ENCODE data around the gene RAB4B. TPM values are rescaled to one million over a fixed set of nuclear protein-coding genes. Genes with fewer than 3 reads are reported as not detected.

The RAB4B gene
- total and polyA plus RNA-seq, 2 of the 13 experiments (the other 11 are each of a cell fraction or from before 2014, with no cell fraction given): 3.3 to 5.4 TPM

GRCh38 chr19:40750058-40750873 is 27.8 kb upstream of the RAB4B start, which contains the start of gene ACTMAP (continued):
- TF ChIP-seq NR2C2 (CRISPR knock-in tag; IDR thresholded peaks at IDR 0.05; ENCODE audit: borderline replicate concordance) (peak; percentile 92), ZNF556 (CRISPR knock-in tag; IDR thresholded peaks at IDR 0.05; ENCODE audit: borderline replicate concordance) (0 out of 2 replicates have a peak, but pooled peaks have one; percentile 70), RFX5 (IDR thresholded peaks at IDR 0.05; ENCODE audit: low read depth, low read length) (peak; percentile 98), KMT2B (CRISPR knock-in tag; IDR thresholded peaks at IDR 0.05) (peak; percentile 45; the same call in 1 of the 2 replicates), FOXK1 (CRISPR knock-in tag; IDR thresholded peaks at IDR 0.05; ENCODE audit: borderline replicate concordance, low read depth) (peak; percentile 64; the same call in 1 of the 2 replicates), PITX1 (CRISPR knock-in tag; IDR thresholded peaks at IDR 0.05) (0 out of 2 replicates have a peak, but pooled peaks have one; percentile 25), LCORL (IDR thresholded peaks at IDR 0.05) (peak; percentile 86), LCORL (CRISPR knock-in tag; IDR thresholded peaks at IDR 0.05) (peak; percentile 10; the same call in 1 of the 2 replicates), SOX13 (IDR thresholded peaks at IDR 0.05) (no peak), SOX13 (CRISPR knock-in tag; conservative IDR thresholded peaks at IDR 0.05 in 1 of 2, IDR thresholded peaks at IDR 0.05 in 1 of 2) (0 out of 4 replicates have a peak, but pooled peaks of 1 of the 2 experiments have one; percentile 27), SP5 (CRISPR knock-in tag; IDR thresholded peaks at IDR 0.05; ENCODE audit: borderline replicate concordance, low read depth) (peak; percentile 95), SATB2 (CRISPR knock-in tag; IDR thresholded peaks at IDR 0.05) (0 out of 2 replicates have a peak, but pooled peaks have one; percentile 12), ZNF224 (CRISPR knock-in tag; IDR thresholded peaks at IDR 0.05) (no peak), NFYC (CRISPR knock-in tag; IDR thresholded peaks at IDR 0.05) (peak; percentile 90), PPARG (CRISPR knock-in tag; conservative IDR thresholded peaks at IDR 0.05) (no peak), CHD2 (IDR thresholded peaks at IDR 0.05; ENCODE audit: low read depth, low read length) (peak; percentile 74), ZNF230 (CRISPR knock-in tag; IDR thresholded peaks at IDR 0.05) (no peak), MED8 (CRISPR knock-in tag; IDR thresholded peaks at IDR 0.05; ENCODE audit: insufficient replicate concordance) (no peak), ZNF737 (CRISPR knock-in tag; IDR thresholded peaks at IDR 0.05; ENCODE audit: borderline replicate concordance) (0 out of 2 replicates have a peak, but pooled peaks have one; percentile 42), SKI (IDR thresholded peaks at IDR 0.05; ENCODE audit: partially characterized antibody) (no peak), CREB1 (IDR thresholded peaks at IDR 0.05) (peak; percentile 86), CREB1 (CRISPR knock-in tag; IDR thresholded peaks at IDR 0.05) (peak; percentile 95), ARNT2 (CRISPR knock-in tag; IDR thresholded peaks at IDR 0.05; ENCODE audit: low read depth) (0 out of 2 replicates have a peak, but pooled peaks have one; percentile 51), ATF1 (CRISPR knock-in tag; IDR thresholded peaks at IDR 0.05) (peak; percentile 89), TAF15 (IDR thresholded peaks at IDR 0.05; ENCODE audit: low read depth, low read length, poor library complexity, severe bottlenecking) (no peak)
- TF ChIP-seq, protein P1, sequence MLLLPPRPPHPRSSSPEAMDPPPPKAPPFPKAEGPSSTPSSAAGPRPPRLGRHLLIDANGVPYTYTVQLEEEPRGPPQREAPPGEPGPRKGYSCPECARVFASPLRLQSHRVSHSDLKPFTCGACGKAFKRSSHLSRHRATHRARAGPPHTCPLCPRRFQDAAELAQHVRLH (CRISPR knock-in tag; IDR thresholded peaks at IDR 0.05; ENCODE audit: borderline replicate concordance, low read depth): peak; percentile 63; the same call in 1 of the 2 replicates
- TF ChIP-seq, protein P2, sequence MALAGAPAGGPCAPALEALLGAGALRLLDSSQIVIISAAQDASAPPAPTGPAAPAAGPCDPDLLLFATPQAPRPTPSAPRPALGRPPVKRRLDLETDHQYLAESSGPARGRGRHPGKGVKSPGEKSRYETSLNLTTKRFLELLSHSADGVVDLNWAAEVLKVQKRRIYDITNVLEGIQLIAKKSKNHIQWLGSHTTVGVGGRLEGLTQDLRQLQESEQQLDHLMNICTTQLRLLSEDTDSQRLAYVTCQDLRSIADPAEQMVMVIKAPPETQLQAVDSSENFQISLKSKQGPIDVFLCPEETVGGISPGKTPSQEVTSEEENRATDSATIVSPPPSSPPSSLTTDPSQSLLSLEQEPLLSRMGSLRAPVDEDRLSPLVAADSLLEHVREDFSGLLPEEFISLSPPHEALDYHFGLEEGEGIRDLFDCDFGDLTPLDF (CRISPR knock-in tag; IDR thresholded peaks at IDR 0.05): peak; percentile 96
- TF ChIP-seq, protein P3, sequence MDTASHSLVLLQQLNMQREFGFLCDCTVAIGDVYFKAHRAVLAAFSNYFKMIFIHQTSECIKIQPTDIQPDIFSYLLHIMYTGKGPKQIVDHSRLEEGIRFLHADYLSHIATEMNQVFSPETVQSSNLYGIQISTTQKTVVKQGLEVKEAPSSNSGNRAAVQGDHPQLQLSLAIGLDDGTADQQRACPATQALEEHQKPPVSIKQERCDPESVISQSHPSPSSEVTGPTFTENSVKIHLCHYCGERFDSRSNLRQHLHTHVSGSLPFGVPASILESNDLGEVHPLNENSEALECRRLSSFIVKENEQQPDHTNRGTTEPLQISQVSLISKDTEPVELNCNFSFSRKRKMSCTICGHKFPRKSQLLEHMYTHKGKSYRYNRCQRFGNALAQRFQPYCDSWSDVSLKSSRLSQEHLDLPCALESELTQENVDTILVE (CRISPR knock-in tag; IDR thresholded peaks at IDR 0.05): peak; percentile 31; the same call in 1 of the 2 replicates
